H9 (cell line): Measurements from ENCODE around the gene EDA2R. TPM values are rescaled to one million over a fixed set of nuclear protein-coding genes. Genes with fewer than 3 reads are reported as not detected.

Source experiments
- DNase-seq: peaks from one replicate; pipeline ENCODE4 v3.0.0-alpha.2; 2017
- H2AFZ ChIP-seq: one replicate; pipeline ENCODE4 v1.6.1; 2013; ENCODE audit warnings: mild to moderate bottlenecking, low read length, control low read depth, moderate library complexity
- H2AK5ac ChIP-seq: 2 replicates; pipeline ENCODE4 v1.6.1; 2013; ENCODE audit warnings: low read length, control low read depth, mixed read lengths; ENCODE audit not compliant: insufficient read length
- H2BK120ac ChIP-seq: one replicate; pipeline ENCODE4 v1.6.1; 2013; ENCODE audit warnings: low read depth, mild to moderate bottlenecking, low read length, control low read depth, inconsistent platforms; ENCODE audit not compliant: poor library complexity, severe bottlenecking
- H2BK12ac ChIP-seq: 2 replicates; pipeline ENCODE4 v1.6.1; 2013; ENCODE audit warnings: low read length, control low read depth, mixed read lengths, low read depth; ENCODE audit not compliant: insufficient read length
- H2BK15ac ChIP-seq: 2 replicates; pipeline ENCODE4 v1.6.1; 2013; ENCODE audit warnings: low read depth, low read length, control low read depth
- H2BK20ac ChIP-seq: one replicate; pipeline ENCODE4 v1.6.1; 2013; ENCODE audit warnings: low read depth, mild to moderate bottlenecking, low read length, control low read depth, inconsistent platforms; ENCODE audit not compliant: poor library complexity, severe bottlenecking
- H2BK5ac ChIP-seq: 2 replicates; pipeline ENCODE4 v1.6.1; 2013; ENCODE audit warnings: low read length, control low read depth, mixed read lengths; ENCODE audit not compliant: insufficient read length
- H3K14ac ChIP-seq: 2 replicates; pipeline ENCODE4 v1.6.1; 2013; ENCODE audit warnings: low read length, control low read depth; ENCODE audit not compliant: insufficient read depth
- H3K18ac ChIP-seq: 2 replicates; pipeline ENCODE4 v1.6.1; 2013; ENCODE audit warnings: low read depth, mild to moderate bottlenecking, mixed read lengths, low read length, control low read depth; ENCODE audit not compliant: insufficient read length
- H3K23ac ChIP-seq: 2 replicates; pipeline ENCODE4 v1.6.1; 2013; ENCODE audit warnings: low read length, control low read depth, mixed read lengths, low read depth; ENCODE audit not compliant: insufficient read length
- H3K23me2 ChIP-seq: 2 replicates; pipeline ENCODE4 v1.6.1; 2013; ENCODE audit warnings: low read depth, mild to moderate bottlenecking, mixed read lengths, low read length, control low read depth; ENCODE audit not compliant: insufficient read length, poor library complexity, severe bottlenecking
- H3K27ac ChIP-seq: 2 replicates; pipeline ENCODE4 v1.5.1; 2013; ENCODE audit warnings: low read length, control low read depth, mixed read lengths, low read depth; ENCODE audit not compliant: insufficient read length
- H3K27me3 ChIP-seq: 2 replicates; pipeline ENCODE4 v1.6.1; 2013; ENCODE audit warnings: low read length, control low read depth, inconsistent platforms; ENCODE audit not compliant: insufficient read depth
- H3K4ac ChIP-seq: 2 replicates; pipeline ENCODE4 v1.6.1; 2013; ENCODE audit warnings: low read depth, mild to moderate bottlenecking, control low read depth, inconsistent platforms, low read length, moderate library complexity
- H3K4me1 ChIP-seq: 2 replicates; pipeline ENCODE4 v1.6.1; 2013; ENCODE audit warnings: low read length, control low read depth, inconsistent platforms; ENCODE audit not compliant: insufficient read depth
- H3K4me2 ChIP-seq: 2 replicates; pipeline ENCODE4 v1.6.1; 2013; ENCODE audit warnings: low read length, control low read depth, mixed read lengths; ENCODE audit not compliant: insufficient read length, insufficient read depth
- H3K56ac ChIP-seq: 2 replicates; pipeline ENCODE4 v1.6.1; 2013; ENCODE audit warnings: low read depth, mild to moderate bottlenecking, mixed read lengths, low read length, control low read depth; ENCODE audit not compliant: insufficient read length
- H3K79me1 ChIP-seq: 2 replicates; pipeline ENCODE4 v1.6.1; 2013; ENCODE audit warnings: low read depth, mild to moderate bottlenecking, moderate library complexity, low read length, control low read depth, inconsistent platforms; ENCODE audit not compliant: insufficient read depth, poor library complexity, severe bottlenecking
- H3K79me2 ChIP-seq: 2 replicates; pipeline ENCODE4 v1.6.1; 2013; ENCODE audit warnings: low read length, control low read depth, inconsistent platforms; ENCODE audit not compliant: insufficient read depth
- H3K9ac ChIP-seq: 2 replicates; pipeline ENCODE4 v1.6.1; 2013; ENCODE audit warnings: low read length, control low read depth, mixed read lengths; ENCODE audit not compliant: insufficient read length; ENCODE audit errors: extremely low read depth
- H3K9me3 ChIP-seq: one replicate; pipeline ENCODE4 v1.6.1; 2013; ENCODE audit warnings: low read depth, low read length, inconsistent platforms; ENCODE audit not compliant: control insufficient read depth
- H3T11ph ChIP-seq: one replicate; pipeline ENCODE4 v1.6.1; 2013; ENCODE audit warnings: mild to moderate bottlenecking, low read length, control low read depth, inconsistent platforms
- H4K20me1 ChIP-seq: one replicate; pipeline ENCODE4 v1.6.1; 2013; ENCODE audit not compliant: control insufficient read depth, insufficient read length, insufficient read depth
- H4K5ac ChIP-seq: 2 replicates; pipeline ENCODE4 v1.6.1; 2013; ENCODE audit warnings: low read depth, mild to moderate bottlenecking, mixed read lengths, low read length, control low read depth; ENCODE audit not compliant: insufficient read length
- H4K8ac ChIP-seq: replicated peaks from 2 replicates; pipeline ENCODE4 v1.6.1; 2013; ENCODE audit warnings: low read length, control low read depth, mixed read lengths, low read depth; ENCODE audit not compliant: insufficient read length
- H4K91ac ChIP-seq: 2 replicates; pipeline ENCODE4 v1.6.1; 2013; ENCODE audit warnings: low read depth, mild to moderate bottlenecking, moderate library complexity, mixed read lengths, low read length, control low read depth; ENCODE audit not compliant: insufficient read length
- H3K27ac Mint-ChIP-seq, 3 experiments: 2 replicates in 2 of 3; 3 replicates in 1 of 3; pipeline ENCODE4 v1.8.0; 2020 to 2021; ENCODE audit warnings: mixed read lengths in 3 of 3, mild to moderate bottlenecking in 1 of 3, moderate library complexity in 1 of 3
- H3K27me3 Mint-ChIP-seq: 2 replicates; pipeline ENCODE4 v1.8.0; 2021; ENCODE audit warnings: low read depth, mild to moderate bottlenecking, moderate library complexity, mixed read lengths
- H3K36me3 Mint-ChIP-seq, 3 experiments: 2 replicates in 2 of 3; 3 replicates in 1 of 3; pipeline ENCODE4 v1.8.0; 2020 to 2021; ENCODE audit warnings: low read depth in 3 of 3, mixed read lengths in 3 of 3; ENCODE audit not compliant: insufficient read depth in 1 of 3
- H3K4me1 Mint-ChIP-seq, 2 experiments: 2 replicates each; pipeline ENCODE4 v1.8.0; 2020; ENCODE audit warnings: mixed read lengths in 2 of 2
- H3K4me3 Mint-ChIP-seq, 2 experiments: 2 replicates in 1 of 2; 3 replicates in 1 of 2; pipeline ENCODE4 v1.8.0; 2020 to 2021; ENCODE audit warnings: mild to moderate bottlenecking in 2 of 2, mixed read lengths in 2 of 2, moderate library complexity in 1 of 2
- H3K9me3 Mint-ChIP-seq, 2 experiments: 2 replicates in 1 of 2; 3 replicates in 1 of 2; pipeline ENCODE4 v1.8.0; 2020; ENCODE audit warnings: mild to moderate bottlenecking in 2 of 2, mixed read lengths in 2 of 2, moderate library complexity in 1 of 2
- CTCF ChIP-seq: fragments of 200-600 bp; sonication (generic); conservative IDR thresholded peaks from 3 replicates; pipeline ENCODE4 v1.8.0; 2021; ENCODE audit warnings: antibody characterized with exemption, mild to moderate bottlenecking
- total RNA-seq: library from RNA; stranded (reverse); gene quantifications from 2 replicates; pipeline ENCODE4 v1.2.1, GENCODE V29; 2021

Gene EDA2R
- total RNA-seq, 1 experiment from 2014 or later: 6.6 TPM

- no peak overlapping the region for H2BK15ac ChIP-seq
- TF ChIP-seq CTCF: no peak
- H2BK20ac ChIP-seq: no peak overlapping the region
- no peaks in the 10 kb centered on the region for H3K79me2 ChIP-seq
- no peaks in the 10 kb centered on the region for H3K79me1 ChIP-seq
- no peaks in the 10 kb centered on the region for H4K20me1 ChIP-seq
- Mint-ChIP-seq H3K36me3 (peaks cover 11 to 43% (median 25%) of the 10 kb centered on the region in 3 experiments), H3K27ac (no peak overlapping the region), H3K4me3 (no peak overlapping the region), H3K9me3 (peaks cover 58 to 87% of the 10 kb centered on the region in 2 experiments), H3K4me1 (no peaks in the 10 kb centered on the region), H3K27me3 (no peaks in the 10 kb centered on the region)
- H3T11ph ChIP-seq: no peak overlapping the region
- no peak overlapping the region for H3K18ac ChIP-seq
- no peak overlapping the region for H3K56ac ChIP-seq
- no peak overlapping the region for H2BK5ac ChIP-seq
- H3K9ac ChIP-seq: no peak overlapping the region
- DNase-seq: no peak
- no peak overlapping the region for H3K23ac ChIP-seq
- no peaks in the 10 kb centered on the region for H3K23me2 ChIP-seq
- H3K4ac ChIP-seq: no peak overlapping the region
- H2BK12ac ChIP-seq: no peak overlapping the region
- no peak overlapping the region for H4K91ac ChIP-seq
- no peak overlapping the region for H4K8ac ChIP-seq
- no peak overlapping the region for H2AFZ ChIP-seq
- H4K5ac ChIP-seq: no peak overlapping the region
- H2AK5ac ChIP-seq: no peak overlapping the region
- H2BK120ac ChIP-seq: no peak overlapping the region
- no peak overlapping the region for H3K4me2 ChIP-seq
- H3K27ac ChIP-seq: no peak overlapping the region
- no peaks in the 10 kb centered on the region for H3K27me3 ChIP-seq
- no peaks in the 10 kb centered on the region for H3K4me1 ChIP-seq
- H3K14ac ChIP-seq: no peak overlapping the region
- H3K9me3 ChIP-seq: peaks cover 46% of the 10 kb centered on the region
Measured at GRCh38 chrX:66601522-66601921, 37.4 kb downstream of the EDA2R start.
